ENCODE measurements around the gene RAD21L1. TPM values are rescaled to one million over a fixed set of nuclear protein-coding genes. Genes with fewer than 3 reads are reported as not detected.

Gene RAD21L1
- total RNA-seq, 4 donors from 2014 or later, result not detected

DNA sequence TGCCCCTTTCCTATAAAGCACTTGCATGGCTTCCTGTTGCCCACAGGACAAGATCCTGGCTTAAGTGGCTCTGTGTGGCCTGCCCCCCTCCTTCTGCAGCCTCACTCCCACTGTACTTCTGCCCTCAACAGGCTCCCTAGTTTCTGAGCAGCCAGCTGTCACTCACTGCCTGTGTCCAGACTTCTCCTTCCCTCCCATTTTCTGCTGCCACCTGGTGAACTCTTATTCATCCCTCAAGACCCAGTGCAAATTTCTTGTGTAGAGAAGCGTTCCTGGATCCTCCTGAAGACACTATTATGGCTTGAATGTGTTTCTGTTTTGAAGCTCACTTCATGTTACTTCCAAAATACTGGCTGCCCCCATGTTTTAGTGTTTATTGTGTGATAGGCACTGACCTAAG is 66.8 kb downstream of the RAD21L1 start:
- no peaks in the 10 kb centered on the region for H3K27me3 ChIP-seq
- H3K4me3 ChIP-seq, result no peak overlapping the region
- TF ChIP-seq EP300 (IDR thresholded peaks at IDR 0.05) (no peak), POLR2AphosphoS5 (IDR thresholded peaks at IDR 0.05) (no peak), POLR2A (IDR thresholded peaks at IDR 0.05) (no peak)
- TF ChIP-seq, protein P1, sequence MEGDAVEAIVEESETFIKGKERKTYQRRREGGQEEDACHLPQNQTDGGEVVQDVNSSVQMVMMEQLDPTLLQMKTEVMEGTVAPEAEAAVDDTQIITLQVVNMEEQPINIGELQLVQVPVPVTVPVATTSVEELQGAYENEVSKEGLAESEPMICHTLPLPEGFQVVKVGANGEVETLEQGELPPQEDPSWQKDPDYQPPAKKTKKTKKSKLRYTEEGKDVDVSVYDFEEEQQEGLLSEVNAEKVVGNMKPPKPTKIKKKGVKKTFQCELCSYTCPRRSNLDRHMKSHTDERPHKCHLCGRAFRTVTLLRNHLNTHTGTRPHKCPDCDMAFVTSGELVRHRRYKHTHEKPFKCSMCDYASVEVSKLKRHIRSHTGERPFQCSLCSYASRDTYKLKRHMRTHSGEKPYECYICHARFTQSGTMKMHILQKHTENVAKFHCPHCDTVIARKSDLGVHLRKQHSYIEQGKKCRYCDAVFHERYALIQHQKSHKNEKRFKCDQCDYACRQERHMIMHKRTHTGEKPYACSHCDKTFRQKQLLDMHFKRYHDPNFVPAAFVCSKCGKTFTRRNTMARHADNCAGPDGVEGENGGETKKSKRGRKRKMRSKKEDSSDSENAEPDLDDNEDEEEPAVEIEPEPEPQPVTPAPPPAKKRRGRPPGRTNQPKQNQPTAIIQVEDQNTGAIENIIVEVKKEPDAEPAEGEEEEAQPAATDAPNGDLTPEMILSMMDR (IDR thresholded peaks at IDR 0.05), result no peak
- H3K27ac ChIP-seq, result no peak overlapping the region
- ATAC-seq, result no peak
- no peaks in the 10 kb centered on the region for H3K4me1 ChIP-seq
- H3K9me3 ChIP-seq, result no peaks in the 10 kb centered on the region
- peaks cover 0 to 19% of the 10 kb centered on the region in 2 donors for H3K36me3 ChIP-seq
- 57 to 88% methylated on average over 1 of the region's 1 CpG for WGBS, 2 donors (ENCODE audit: low coverage in 1 of 2)

- Histone ChIP-seq H3K4me1 (no peaks in the 10 kb centered on the region), H3K9me3 (no peaks in the 10 kb centered on the region), H3K27me3 (no peaks in the 10 kb centered on the region), H3K27ac (no peak overlapping the region), H3K4me3 (no peak overlapping the region), H3K36me3 (peaks cover 0 to 27% of the 10 kb centered on the region in 2 donors)
- WGBS, 2 donors (ENCODE audit: low coverage in 1 of 2), result 80 to 89% methylated on average over 1 to 3 of the region's 6 CpGs
- TF ChIP-seq, protein P1 (IDR thresholded peaks at IDR 0.05), result no peak
- TF ChIP-seq EP300 (IDR thresholded peaks at IDR 0.05) (no peak), POLR2AphosphoS5 (IDR thresholded peaks at IDR 0.05) (no peak), POLR2A (IDR thresholded peaks at IDR 0.05) (no peak)
- no peak for ATAC-seq
Measured at GRCh38 chr20:1293641-1294379, 68.0 kb downstream of the RAD21L1 start.

- Histone ChIP-seq H3K27me3 (no peaks in the 10 kb centered on the region), H3K36me3 (peaks cover 0 to 34% of the 10 kb centered on the region in 2 donors), H3K9me3 (no peaks in the 10 kb centered on the region), H3K4me1 (no peaks in the 10 kb centered on the region), H3K27ac (no peak overlapping the region), H3K4me3 (no peak overlapping the region)
- TF ChIP-seq POLR2AphosphoS5 (IDR thresholded peaks at IDR 0.05) (no peak), POLR2A (IDR thresholded peaks at IDR 0.05) (no peak), EP300 (IDR thresholded peaks at IDR 0.05) (no peak)
- TF ChIP-seq, protein P1 (IDR thresholded peaks at IDR 0.05), result no peak
- ATAC-seq, result no peak
- no CpG with 5 or more reads among the region's 8 CpGs for WGBS, 2 donors (ENCODE audit: low coverage in 1 of 2)
Measured at GRCh38 chr20:1294497-1294896, 68.7 kb downstream of the RAD21L1 start.

DNA sequence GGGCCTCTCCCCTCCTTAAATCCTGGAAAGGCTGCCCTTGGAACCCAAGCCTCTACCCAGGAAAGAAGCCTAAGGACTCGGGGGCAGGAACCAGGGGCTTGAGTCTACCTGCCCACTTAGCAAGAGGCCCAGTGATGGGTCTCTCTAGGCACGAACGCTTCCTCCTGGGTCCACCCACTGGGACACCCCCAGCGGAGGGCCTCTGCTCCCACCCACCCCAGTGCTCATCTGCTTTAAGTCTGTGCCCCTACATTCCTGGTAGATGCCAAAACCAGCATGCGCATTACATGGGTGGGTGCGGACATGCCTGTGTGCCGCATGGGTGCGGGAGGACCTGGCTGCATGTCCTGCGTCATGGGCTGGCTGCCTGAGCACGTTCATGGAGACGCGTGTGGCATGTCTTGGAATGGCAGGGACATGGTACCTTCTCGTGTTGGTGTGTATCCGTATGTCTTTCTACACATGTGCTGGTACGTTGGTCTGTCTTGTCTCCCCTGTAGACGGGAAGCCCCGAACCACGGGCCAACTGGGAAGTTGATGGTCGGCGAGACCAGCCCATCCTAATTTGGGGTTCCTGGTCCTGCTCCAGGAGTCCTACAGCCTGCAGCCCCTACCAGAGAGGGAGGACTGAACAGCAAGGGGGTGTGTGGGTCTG is 69.6 kb downstream of the RAD21L1 start:
- no peaks in the 10 kb centered on the region for H3K4me1 ChIP-seq
- no peaks in the 10 kb centered on the region for H3K27me3 ChIP-seq
- no peak for ATAC-seq
- no peaks in the 10 kb centered on the region for H3K9me3 ChIP-seq
- WGBS, 2 donors (ENCODE audit: low coverage in 1 of 2), result 100% methylated on average over 1 of the region's 20 CpGs
- H3K36me3 ChIP-seq, result peaks cover 0 to 43% of the 10 kb centered on the region in 2 donors
- no peak for TF ChIP-seq POLR2AphosphoS5 (IDR thresholded peaks at IDR 0.05)
- TF ChIP-seq, protein P1 (IDR thresholded peaks at IDR 0.05), result no peak
- TF ChIP-seq EP300 (IDR thresholded peaks at IDR 0.05), result no peak
- no peak for TF ChIP-seq POLR2A (IDR thresholded peaks at IDR 0.05)
- no peak overlapping the region for H3K4me3 ChIP-seq
- no peak overlapping the region for H3K27ac ChIP-seq

All from gastroesophageal sphincter (tissue), 4 donors.